Fibroblast of pulmonary artery (primary cell): ENCODE measurements around the gene SLC39A9.

ENCODE experiments used
- DNase-seq: peaks from one replicate; pipeline ENCODE4 v3.0.0-alpha.2; 2010; ENCODE audit warnings: low read depth
- H3K4me3 ChIP-seq: replicated peaks from 2 replicates; pipeline ENCODE4 v1.5.1; 2011; ENCODE audit warnings: low read depth, mild to moderate bottlenecking, control low read depth, low read length, moderate library complexity
- CTCF ChIP-seq: IDR thresholded peaks from 2 replicates; pipeline ENCODE4 v1.5.1; 2011; ENCODE audit warnings: mild to moderate bottlenecking, control low read depth, low read length, inconsistent platforms; ENCODE audit errors: missing control alignments

The SLC39A9 gene

DNA sequence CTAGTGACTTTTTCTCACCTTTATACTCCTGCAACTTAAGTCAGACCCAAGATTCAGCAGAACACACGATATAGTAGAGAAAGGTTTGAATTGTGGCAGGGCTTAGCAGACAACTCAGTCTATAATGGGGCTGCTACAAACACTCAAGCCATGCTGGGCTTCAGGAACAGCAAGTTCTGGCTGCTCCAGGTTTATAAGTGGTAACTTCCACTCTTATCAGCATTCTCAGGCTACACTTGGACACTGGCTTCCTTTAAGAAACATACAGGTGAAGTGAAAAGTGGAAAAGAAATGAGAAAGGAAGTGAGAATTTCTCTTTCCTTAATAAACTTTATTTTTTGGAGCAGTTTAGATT is 107.7 kb downstream of the SLC39A9 start:
- DNase-seq = no peak
- no peak for TF ChIP-seq CTCF
- H3K4me3 ChIP-seq = no peak overlapping the region
